Left renal cortex interstitium (tissue), 4 donors: ENCODE results near the gene HTRA1. TPM values are rescaled to one million over a fixed set of nuclear protein-coding genes. Genes with fewer than 3 reads are reported as not detected.

Experiments used
- DNase-seq, 4 donors: peaks; one replicate each; pipeline ENCODE4 v3.0.0-alpha.2; 2013; ENCODE audit warnings: low read depth in 4 of 4, low spot score in 2 of 4, missing footprints in 1 of 4
- polyA plus RNA-seq, 4 donors: library from polyadenylated mRNA; unstranded; fragments of 120-200 nt; gene quantifications; one replicate each; pipeline ENCODE4 v1.2.1, GENCODE V29; 2013; ENCODE audit not compliant: insufficient read length in 4 of 4

The HTRA1 gene
- polyA plus RNA-seq, 4 donors: 149 to 198 (median 175) TPM

DNA sequence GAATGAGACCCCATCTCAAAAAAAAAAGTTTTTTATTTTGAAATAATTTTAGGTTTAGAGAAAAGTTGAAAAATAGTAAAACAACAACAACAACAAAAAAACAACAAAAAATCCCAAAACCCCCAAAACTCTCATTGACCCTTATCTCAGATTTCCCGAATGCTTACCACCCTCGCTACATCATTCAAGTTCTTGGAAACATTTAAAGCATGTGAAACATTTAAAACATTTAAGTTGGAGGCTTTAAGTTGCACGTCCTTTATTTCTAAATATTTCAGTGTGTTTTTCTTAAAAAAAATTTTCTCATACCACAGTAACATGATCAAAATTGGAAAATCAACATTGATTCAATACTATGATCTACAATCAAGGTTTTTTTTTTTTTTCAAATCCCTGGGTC, 7.3 kb upstream of the HTRA1 start:
- DNase-seq: no peak

DNA sequence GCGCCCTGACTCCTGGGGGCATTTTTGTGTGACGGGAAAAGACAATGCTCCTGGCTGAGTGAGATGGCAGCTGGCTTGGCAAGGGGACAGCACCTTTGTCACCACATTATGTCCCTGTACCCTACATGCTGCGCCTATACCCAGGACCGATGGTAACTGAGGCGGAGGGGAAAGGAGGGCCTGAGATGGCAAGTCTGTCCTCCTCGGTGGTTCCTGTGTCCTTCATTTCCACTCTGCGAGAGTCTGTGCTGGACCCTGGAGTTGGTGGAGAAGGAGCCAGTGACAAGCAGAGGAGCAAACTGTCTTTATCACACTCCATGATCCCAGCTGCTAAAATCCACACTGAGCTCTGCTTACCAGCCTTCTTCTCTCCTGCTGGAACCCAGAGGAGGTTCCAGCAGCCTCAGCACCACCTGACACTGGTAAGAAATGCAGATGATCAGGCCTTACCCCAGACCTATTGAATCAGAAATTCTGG, 6.7 kb upstream of the HTRA1 start, which contains the start of gene ARMS2:
Gene ARMS2, plus strand, starts transcription at position 51 of the 478 bp plus-strand sequence. Its CDS starts 75 bp downstream, at position 126.
- no peak for DNase-seq

DNA sequence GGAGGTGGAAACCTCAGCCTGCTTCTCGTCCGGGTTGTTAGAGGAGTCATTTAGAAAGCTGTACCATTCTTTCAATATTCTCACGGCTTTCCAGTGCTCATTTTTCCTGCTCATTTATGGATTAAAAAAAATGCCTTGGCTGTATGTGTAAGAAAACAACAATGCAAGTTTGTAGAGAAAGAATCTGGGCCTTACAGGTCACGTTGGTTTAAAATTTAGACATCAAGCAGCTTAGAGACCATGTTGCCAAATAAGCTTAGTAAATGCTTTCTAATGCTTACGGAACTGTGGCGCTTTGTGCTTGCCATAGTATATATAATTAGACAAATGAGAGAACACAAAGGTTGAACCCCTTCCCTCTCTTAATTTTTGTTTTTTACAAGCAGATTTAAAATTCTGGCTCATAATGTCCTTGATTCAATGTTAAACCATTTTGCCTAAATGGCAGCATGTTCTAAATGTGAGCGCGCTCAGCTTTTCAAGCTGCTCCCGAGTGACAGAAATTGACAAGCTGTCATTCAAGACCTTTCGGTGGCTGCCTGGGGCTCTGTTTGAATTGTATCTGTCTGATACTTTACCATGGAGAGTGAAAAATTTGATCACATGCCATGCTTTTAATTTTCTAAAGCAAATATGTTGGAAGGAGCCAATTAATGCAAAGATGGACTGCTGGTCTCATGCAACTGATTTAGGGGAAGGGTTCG, 5.8 kb upstream of the HTRA1 start:
- DNase-seq: no peak

DNA sequence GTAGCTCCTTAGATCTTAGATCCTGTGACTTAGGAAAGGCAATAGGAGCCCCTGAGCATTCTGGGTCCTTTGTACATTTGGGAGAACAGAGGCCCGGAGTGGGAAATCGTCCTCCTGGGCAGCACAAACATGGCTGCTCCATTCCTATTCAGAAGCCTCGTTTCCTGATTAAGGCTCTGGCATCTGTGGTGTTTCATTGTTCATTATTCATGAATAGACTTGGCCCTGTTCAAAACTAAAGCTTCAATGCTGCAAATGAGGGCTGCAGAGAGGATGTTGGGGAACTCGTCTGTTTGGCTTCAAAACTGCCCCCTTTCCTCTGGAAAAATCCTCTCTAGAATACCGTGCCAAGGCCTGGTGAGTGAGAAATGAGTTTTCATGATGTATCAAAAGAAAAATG, 3.4 kb upstream of the HTRA1 start:
- DNase-seq: no peak

DNA sequence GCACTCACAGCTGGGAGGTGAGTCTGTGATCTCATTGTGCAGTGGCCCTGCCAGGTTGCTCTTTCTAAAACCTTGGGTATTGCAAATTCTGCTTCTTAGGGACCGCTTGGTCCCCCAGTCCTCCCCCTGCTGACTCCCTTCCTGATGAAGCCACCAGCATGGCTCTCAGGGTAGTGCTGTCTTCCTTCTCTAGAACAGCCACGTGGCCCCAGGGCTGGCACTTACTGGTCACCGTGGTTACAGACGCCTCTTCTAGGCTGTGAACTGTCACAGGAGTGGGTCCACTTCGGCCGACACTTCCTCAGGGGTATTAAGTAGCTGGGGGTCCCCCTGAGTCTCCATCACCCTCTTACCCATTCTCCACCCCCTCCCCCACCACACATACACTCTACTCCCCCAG, 2.7 kb upstream of the HTRA1 start:
- DNase-seq: no peak

DNA sequence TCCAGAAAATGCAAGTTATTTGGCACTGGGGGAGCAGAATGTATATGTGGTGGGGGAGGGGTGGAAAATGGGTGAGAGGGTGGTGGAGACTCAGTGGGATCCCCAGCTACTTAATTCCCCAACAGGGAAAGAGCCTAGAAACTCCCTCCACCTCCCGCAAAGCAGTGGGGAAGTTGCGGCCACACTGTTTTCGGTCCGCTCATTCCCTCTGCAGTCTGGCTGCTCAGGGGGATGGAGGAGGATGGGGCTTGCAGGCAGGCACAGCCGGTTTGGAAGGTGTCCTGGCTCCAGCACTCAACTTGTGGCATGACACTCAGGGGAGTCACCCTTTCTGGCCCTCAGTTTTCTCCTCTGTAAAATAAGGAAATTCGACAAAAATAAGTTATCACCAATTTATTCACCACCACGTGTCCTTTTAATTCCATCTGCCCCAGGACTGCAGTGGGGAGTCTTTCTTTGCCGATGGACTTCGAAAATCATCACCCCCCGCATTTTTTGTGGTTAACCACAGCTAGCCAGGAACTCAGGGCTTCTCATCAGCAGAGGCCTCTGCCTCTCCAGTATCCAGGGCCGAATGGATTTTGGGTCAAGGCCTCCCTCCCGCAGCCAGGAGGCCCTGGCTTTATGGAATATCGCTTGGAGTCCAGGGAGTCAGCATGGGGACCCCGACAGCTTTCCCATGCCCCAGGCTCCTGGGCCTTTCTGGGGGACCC, 1.6 kb upstream of the HTRA1 start:
- no peak for DNase-seq

DNA sequence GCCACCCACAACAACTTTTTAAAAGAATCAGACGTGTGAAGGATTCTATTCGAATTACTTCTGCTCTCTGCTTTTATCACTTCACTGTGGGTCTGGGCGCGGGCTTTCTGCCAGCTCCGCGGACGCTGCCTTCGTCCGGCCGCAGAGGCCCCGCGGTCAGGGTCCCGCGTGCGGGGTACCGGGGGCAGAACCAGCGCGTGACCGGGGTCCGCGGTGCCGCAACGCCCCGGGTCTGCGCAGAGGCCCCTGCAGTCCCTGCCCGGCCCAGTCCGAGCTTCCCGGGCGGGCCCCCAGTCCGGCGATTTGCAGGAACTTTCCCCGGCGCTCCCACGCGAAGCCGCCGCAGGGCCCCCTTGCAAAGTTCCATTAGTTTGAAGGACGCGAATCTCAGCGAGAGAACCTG, 461 bp upstream of the HTRA1 start:
- no peak for DNase-seq

DNA sequence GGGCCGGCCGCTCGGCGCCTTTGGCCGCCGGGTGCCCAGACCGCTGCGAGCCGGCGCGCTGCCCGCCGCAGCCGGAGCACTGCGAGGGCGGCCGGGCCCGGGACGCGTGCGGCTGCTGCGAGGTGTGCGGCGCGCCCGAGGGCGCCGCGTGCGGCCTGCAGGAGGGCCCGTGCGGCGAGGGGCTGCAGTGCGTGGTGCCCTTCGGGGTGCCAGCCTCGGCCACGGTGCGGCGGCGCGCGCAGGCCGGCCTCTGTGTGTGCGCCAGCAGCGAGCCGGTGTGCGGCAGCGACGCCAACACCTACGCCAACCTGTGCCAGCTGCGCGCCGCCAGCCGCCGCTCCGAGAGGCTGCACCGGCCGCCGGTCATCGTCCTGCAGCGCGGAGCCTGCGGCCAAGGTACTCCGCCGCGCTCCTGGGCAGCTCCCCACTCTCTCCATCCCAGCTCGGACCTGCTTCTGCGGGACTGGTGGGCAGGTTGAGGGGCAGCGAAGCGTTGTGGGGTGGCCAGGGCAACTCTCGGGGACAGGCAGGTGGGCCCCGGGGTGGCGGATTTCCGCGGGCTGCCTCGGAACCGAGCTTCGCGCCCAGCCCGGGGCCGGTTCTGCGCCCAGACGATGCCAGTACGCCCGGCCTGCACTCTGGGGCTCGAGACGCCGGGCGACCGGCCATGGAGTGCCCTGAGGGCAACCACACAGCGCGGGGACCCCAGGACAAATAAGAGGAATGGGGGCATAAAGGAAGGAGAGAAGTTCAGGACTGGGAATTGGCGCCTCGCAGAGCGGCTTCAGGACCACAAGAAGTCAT, 578 bp downstream of the HTRA1 start:
- DNase-seq: no peak

DNA sequence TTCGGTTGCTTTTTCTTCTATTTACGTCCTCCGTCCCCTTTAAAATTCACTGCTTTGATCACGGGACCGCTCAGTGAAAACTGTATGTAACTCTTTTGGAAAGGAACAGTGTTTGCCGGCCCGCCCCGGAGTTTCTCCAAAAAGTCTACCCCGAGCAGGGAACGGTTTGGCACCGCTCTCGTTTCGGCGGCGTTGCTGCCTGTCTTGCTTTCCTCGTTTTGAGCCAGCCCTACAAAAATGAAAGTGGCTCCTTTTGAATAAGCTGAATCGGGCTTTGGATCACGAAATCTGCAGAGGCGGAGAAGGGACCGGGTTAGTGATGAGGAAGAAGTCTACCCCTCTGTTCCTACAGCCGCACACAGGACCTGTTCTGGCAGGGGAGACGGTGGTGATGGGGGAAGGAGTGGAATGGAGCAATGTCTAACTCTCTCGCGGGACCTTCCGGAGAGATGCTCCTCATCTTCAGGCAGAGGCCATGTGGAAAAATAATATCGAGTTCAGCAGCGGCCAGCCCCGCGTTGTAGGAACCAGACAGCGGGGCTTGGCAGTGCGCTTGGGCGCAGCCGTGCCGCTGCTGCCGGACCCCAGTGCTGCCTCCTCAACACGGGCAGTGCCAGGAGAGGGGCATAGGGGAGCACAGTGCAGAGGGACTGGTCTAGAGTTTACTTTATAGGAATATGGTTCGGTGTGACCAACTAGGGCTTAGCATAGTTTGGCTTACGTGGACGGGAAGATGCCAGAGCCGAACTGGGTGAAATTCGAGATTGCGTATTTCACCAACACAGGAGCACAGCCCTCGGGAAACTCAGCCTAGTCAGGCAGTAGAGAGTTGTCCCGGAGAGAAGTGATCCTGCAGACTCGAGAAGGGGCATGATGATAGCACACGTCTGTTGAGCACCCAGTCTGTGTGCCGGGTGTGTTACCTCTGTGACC, 1.4 kb downstream of the HTRA1 start:
- no peak for DNase-seq

DNA sequence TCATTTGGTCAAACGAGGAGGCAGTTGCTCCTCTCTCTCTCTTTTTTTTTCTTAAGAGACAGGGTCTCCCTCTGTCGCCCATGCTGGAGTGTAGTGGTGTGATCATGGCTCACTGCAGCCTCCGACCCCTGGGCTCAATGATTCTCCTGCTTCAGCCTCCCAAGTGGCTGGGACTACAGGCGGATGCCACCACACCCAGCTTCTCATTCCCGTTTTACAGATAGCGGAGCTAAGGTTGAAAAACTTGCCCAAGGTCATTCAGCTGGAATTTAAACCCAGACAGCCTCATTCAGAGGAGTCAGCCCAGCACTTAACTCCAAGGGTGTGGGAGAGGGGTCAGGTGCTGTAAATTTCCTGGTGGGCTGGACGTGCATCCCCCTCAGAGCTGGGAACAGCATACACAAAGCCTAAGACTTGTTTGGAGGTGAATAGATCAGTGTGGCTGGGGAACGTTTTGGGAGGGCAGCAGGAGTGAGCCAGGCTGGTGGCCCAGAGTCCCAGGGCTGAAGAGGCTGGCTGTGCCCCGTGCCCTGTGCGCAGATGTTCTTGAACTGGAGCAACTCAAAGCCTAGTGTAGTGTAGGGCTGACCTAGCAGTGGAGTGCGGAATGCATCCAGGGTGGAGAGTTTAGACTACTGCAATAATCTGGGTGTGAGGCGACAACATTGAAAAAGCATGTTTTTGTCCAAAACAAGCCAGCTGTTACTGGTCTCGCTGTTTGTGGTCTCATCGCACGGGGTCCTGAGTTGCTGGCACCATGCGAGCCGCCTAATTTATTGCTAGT, 2.3 kb downstream of the HTRA1 start:
- DNase-seq: no peak

DNA sequence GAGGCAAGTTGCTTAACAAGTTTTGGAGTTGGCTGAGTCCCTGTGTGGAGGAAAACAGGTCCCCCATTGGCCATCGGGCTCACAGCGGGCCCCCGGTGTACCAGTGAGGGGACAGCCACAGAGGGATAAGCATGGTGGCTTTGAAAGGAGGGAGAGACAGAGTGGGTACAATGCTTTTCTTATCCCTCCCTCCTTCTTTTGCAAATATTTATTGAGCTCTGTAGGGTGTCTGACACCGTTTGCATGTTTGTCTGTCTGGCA, 2.8 kb downstream of the HTRA1 start:
- DNase-seq: no peak

DNA sequence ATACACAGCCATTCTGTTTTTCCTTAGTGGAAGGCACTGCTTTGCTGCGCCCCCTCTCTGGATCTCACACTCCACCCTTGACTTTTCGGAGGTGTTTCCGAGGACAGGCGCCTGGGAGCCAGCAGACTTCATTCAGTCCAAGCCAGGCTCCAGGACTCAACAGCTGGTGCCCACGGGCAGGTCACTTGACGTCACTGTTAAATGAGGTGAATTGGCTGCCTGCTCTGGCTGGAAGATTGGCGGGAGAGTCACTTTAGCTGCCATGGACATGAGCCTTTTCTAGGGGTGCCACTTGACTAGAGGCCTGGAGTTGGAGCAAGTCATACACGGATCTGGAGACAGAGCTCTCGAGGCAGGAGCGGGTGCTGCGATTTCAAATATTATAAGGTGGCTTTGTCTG, 3.2 kb downstream of the HTRA1 start:
- DNase-seq: no peak

DNA sequence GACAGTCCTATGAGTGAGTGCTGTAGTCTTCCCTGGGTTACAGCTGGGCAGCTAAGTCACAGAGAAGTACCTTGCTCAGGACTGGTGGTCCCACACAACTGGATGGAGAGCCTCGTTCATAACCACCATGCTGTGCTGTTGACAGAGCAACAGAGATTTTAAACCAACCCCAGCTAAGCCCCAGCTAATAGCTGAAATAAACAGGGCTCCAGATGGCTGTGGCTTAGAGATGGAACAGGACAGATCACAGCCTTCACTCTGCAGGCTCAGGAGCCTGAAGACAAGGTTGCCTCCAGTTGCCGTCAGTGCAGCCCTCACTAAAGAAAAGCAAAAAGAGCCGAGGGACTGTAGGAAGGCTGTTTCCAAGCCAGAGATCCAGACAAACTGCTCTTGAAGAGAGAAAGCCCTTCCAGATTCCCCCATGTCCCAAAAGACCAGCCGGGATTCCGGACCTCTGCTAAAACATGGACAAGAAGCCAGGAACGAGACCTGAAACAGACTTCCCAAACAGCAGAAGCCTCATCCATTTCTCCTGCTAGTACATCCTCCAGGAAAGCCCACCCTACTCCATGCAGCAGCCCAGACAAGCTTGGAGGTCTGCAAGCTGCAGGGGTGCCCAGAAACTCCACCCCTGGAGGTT, 4.2 kb downstream of the HTRA1 start:
- DNase-seq: no peak

DNA sequence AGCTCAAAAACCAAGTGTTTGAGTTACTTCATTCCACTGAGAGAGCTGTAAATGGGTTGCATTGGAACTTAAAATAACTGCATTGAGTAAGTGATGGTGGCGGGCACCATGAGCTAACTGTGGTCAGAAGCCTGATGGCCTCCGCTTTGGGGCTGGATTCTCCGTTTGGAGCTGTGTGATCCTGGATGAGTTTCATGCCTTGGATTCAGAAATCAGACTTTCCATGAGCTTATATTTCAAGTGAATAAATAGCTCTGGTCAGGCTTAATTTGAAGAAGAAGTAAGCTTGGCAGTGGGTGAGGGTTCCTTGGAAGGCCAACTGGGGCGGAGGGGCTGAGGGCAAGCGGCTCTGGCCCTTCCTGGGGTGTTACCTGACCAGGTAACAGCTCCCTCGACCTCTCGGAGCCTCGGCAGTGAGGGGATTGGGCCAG, 5.6 kb downstream of the HTRA1 start:
- DNase-seq: no peak

DNA sequence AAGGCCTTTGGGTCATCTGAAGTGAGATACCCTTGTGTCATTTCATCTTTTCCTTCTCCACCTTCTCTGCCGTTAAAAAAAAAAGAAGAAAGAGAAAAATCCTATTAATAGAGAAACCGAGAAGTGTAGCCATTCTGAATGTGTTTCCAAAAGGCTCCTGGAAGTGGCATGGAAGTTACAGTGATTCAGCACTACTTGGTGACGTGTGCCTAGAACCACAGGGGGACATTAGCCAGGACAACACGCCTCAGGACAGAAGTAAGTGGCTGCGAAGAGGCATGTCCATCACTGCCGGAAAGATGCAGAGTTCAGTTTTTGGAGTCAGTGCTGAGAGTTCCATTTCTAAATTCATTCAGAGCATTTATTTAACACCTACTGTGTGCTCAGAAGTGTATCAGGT, 6.3 kb downstream of the HTRA1 start:
- no peak for DNase-seq

DNA sequence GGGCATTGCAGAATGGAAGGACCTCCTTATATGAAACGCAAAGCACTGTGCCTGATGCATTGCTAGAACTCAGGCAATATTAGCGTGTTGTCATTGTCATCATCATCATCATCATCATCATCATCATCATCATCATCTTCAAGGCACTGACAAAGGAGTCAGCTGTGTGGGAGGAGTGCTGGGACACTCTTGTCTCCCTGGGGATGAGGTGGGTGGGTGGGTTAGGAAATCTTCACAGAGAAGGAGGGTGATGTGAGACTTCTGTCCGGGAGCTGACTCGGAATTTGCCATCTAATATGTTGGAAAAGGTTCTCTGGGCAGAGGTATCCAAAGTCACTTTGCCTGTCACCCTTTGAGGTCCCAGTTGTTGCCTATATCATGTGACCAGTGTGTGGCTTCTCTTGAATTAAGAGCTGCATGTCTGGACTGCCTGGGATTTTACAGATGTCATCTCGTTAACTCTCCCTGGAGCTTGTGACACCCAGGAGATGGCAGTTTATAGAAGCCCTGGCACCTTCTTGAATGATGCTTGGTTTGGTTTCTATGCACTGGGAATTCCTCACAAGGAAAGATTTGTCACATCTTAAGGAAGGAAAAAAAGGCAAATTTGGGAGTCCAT, 7.1 kb downstream of the HTRA1 start:
- no peak for DNase-seq

DNA sequence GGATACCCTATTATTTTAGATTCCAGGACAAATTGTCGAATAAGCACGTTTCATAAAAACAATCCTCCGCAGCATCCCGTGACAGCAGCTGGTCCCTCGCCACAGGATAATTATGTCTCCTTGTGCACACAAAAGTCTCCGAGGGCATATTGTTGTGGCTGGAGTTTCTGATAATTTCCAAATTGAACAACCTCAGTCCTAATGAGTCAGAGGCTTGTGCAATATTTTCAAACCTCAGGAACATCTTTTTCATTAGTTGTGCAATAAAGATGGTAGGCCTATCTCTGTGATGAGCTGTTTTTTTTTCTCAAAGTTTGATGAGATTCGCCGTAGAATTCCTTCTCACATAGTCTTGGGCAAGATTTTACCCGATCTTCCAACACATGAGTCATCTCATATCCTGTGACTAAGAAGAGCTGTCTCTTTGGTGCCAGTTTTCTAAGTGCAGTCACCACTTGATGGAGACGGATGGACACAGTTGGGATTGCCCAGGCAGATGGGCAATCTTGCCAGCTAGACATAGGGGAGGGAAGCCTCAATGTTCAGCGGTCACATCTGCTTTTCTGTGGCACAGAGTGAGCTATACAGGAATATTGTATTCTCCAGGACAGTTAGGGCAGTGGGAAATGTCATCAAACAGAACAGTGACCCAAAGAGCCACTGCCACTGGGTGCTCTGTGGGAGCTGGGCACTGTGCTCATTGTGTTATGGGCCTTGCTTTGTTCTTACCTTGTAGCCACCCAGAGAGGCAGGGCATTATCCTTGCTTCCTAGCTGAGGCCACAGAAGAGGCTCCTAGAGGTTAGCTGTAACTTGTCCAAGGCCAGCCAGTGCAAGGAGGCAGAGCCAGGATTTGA, 7.8 kb downstream of the HTRA1 start:
- no peak for DNase-seq

DNA sequence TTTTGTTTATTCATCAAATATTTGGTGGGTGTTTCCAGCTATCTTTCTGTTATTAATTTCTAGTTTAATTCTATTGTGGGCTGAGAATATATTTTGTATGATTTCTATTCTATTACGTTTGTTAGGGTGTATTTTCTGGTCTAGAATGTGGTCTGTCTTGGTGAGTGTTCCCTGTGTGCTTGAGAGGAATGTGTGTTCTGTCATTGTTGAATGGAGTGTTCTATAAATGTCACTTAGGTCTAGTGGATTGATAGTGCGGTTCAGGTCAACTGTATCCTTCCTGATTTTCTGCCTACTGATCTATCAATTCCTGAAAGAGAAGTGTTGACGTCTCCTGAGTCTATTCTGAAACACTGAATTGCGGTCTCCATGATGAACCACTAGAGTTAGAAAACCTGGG, 8.5 kb downstream of the HTRA1 start:
- DNase-seq: no peak
